Measurements from ENCODE around the gene MORN3.

DNA sequence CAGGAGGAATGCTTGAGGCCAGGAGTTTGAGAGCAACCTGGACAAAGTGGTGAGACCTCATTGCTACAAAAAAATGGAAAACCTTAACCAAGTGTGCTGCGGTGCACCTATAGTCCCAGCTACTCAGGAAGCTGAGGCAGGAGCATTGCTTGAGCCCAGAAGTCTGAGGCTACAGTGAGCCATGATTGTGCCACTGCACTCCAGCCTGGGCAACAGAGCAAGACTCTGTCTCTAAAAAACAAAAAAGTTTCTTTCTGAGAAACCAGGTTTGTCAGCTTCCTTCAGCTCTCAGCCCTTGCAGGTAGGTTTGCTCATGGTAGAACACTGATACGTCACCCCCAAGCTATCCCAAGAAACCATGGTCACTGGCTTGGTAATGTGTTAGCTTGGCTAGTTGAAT, 20.0 kb upstream of the MORN3 start:
- TF ChIP-seq, protein P1, sequence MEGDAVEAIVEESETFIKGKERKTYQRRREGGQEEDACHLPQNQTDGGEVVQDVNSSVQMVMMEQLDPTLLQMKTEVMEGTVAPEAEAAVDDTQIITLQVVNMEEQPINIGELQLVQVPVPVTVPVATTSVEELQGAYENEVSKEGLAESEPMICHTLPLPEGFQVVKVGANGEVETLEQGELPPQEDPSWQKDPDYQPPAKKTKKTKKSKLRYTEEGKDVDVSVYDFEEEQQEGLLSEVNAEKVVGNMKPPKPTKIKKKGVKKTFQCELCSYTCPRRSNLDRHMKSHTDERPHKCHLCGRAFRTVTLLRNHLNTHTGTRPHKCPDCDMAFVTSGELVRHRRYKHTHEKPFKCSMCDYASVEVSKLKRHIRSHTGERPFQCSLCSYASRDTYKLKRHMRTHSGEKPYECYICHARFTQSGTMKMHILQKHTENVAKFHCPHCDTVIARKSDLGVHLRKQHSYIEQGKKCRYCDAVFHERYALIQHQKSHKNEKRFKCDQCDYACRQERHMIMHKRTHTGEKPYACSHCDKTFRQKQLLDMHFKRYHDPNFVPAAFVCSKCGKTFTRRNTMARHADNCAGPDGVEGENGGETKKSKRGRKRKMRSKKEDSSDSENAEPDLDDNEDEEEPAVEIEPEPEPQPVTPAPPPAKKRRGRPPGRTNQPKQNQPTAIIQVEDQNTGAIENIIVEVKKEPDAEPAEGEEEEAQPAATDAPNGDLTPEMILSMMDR (IDR thresholded peaks at IDR 0.05) = no peak
- TF ChIP-seq ZSCAN20 (CRISPR knock-in tag; IDR thresholded peaks at IDR 0.05) (no peak), MAFK (IDR thresholded peaks at IDR 0.05; ENCODE audit: partially characterized antibody) (no peak), EP300 (IDR thresholded peaks at IDR 0.05) (no peak), HEYL (CRISPR knock-in tag; IDR thresholded peaks at IDR 0.05) (no peak)
- TF ChIP-seq, protein P2, sequence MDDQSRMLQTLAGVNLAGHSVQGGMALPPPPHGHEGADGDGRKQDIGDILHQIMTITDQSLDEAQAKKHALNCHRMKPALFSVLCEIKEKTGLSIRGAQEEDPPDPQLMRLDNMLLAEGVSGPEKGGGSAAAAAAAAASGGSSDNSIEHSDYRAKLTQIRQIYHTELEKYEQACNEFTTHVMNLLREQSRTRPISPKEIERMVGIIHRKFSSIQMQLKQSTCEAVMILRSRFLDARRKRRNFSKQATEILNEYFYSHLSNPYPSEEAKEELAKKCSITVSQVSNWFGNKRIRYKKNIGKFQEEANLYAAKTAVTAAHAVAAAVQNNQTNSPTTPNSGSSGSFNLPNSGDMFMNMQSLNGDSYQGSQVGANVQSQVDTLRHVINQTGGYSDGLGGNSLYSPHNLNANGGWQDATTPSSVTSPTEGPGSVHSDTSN (IDR thresholded peaks at IDR 0.05) = no peak
- TF ChIP-seq, protein P3, sequence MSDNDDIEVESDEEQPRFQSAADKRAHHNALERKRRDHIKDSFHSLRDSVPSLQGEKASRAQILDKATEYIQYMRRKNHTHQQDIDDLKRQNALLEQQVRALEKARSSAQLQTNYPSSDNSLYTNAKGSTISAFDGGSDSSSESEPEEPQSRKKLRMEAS (IDR thresholded peaks at IDR 0.05) = no peak
- TF ChIP-seq, protein P4, sequence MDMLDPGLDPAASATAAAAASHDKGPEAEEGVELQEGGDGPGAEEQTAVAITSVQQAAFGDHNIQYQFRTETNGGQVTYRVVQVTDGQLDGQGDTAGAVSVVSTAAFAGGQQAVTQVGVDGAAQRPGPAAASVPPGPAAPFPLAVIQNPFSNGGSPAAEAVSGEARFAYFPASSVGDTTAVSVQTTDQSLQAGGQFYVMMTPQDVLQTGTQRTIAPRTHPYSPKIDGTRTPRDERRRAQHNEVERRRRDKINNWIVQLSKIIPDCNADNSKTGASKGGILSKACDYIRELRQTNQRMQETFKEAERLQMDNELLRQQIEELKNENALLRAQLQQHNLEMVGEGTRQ (IDR thresholded peaks at IDR 0.05) = no peak
- TF ChIP-seq, protein P5, sequence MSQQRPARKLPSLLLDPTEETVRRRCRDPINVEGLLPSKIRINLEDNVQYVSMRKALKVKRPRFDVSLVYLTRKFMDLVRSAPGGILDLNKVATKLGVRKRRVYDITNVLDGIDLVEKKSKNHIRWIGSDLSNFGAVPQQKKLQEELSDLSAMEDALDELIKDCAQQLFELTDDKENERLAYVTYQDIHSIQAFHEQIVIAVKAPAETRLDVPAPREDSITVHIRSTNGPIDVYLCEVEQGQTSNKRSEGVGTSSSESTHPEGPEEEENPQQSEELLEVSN (IDR thresholded peaks at IDR 0.05; ENCODE audit: borderline replicate concordance, low read depth) = no peak
